GM12878 (cell line): Measurements from ENCODE around the gene SPATA16.

Experiments used
- RAD21 ChIP-seq: IDR thresholded peaks from 2 replicates; pipeline ENCODE4 v1.6.1; 2011; ENCODE audit warnings: mild to moderate bottlenecking, low read depth, low read length, moderate library complexity; ENCODE audit not compliant: insufficient read depth
- TF ChIP-seq, protein P1 (sequence below), 3 experiments: IDR thresholded peaks in 2 of 3; conservative IDR thresholded peaks in 1 of 3; 2 replicates each; pipeline ENCODE4 v1.5.1; 2011; ENCODE audit warnings: low read depth in 3 of 3, low read length in 3 of 3, mild to moderate bottlenecking in 3 of 3, control low read depth in 2 of 3, moderate library complexity in 2 of 3, inconsistent platforms in 1 of 3, mixed read lengths in 1 of 3; ENCODE audit not compliant: control insufficient read depth in 2 of 3, insufficient read depth in 1 of 3; ENCODE audit errors: extremely low read depth in 1 of 3

DNA sequence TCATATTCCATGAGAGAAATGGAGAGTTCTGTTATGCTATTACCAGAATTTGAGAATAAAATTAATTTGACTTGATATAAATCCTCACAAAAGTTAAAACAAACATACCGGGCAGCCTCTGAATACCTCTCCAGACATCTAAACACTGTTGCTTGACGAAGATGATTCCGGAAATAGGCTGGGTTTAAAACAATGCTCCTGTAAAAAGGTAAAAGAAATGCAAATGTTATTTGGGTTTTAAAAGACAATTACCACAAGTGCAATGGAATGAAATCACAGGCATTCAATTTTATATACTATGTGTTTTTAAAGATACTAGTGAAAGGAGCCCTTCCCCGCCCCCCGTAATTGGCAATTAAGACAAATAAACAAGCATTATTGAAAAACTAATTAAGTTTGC lies 121.7 kb downstream of the SPATA16 start:
- TF ChIP-seq RAD21: no peak
- TF ChIP-seq, protein P1, sequence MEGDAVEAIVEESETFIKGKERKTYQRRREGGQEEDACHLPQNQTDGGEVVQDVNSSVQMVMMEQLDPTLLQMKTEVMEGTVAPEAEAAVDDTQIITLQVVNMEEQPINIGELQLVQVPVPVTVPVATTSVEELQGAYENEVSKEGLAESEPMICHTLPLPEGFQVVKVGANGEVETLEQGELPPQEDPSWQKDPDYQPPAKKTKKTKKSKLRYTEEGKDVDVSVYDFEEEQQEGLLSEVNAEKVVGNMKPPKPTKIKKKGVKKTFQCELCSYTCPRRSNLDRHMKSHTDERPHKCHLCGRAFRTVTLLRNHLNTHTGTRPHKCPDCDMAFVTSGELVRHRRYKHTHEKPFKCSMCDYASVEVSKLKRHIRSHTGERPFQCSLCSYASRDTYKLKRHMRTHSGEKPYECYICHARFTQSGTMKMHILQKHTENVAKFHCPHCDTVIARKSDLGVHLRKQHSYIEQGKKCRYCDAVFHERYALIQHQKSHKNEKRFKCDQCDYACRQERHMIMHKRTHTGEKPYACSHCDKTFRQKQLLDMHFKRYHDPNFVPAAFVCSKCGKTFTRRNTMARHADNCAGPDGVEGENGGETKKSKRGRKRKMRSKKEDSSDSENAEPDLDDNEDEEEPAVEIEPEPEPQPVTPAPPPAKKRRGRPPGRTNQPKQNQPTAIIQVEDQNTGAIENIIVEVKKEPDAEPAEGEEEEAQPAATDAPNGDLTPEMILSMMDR (IDR thresholded peaks at IDR 0.05 in 2 of 3, conservative IDR thresholded peaks at IDR 0.05 in 1 of 3; ENCODE audit: control insufficient read depth in 2 of 3, extremely low read depth in 1 of 3, insufficient read depth in 1 of 3, low read depth in 3 of 3, low read length in 3 of 3): no peak
